Mesenteric fat pad (tissue), 1 donor: ENCODE measurements around the gene DCTN5. TPM values are rescaled to one million over a fixed set of nuclear protein-coding genes. Genes with fewer than 3 reads are reported as not detected.

Experiments used
- DNase-seq: peaks from one replicate; pipeline ENCODE4 v3.0.0-alpha.2; 2020; ENCODE audit warnings: low spot score
- total RNA-seq: library from RNA; stranded (reverse); fragmentation: NEBNext Ultra II Directional; extraction: Animal tissue kit (Norgen Biotek cat#: 25700); gene quantifications from one replicate; pipeline ENCODE4 v1.2.1, GENCODE V29; 2021
- donor health status: DM: yes; HTN: yes; CAD: no.

Gene DCTN5
- total RNA-seq, 1 donor from 2014 or later, result 57.6 TPM

GRCh38 chr16:23651943-23652468 lies 10.7 kb downstream of the DCTN5 start:
- DNase-seq, result no peak

GRCh38 chr16:23663918-23664317 lies 22.7 kb downstream of the DCTN5 start:
- DNase-seq, result no peak

- DNase-seq, result no peak
These were observed 25.5 kb downstream of the DCTN5 start for GRCh38 chr16:23666571-23667354.

GRCh38 chr16:23667355-23667659 lies 26.0 kb downstream of the DCTN5 start:
- DNase-seq, result no peak

GRCh38 chr16:23668225-23668624 lies 27.0 kb downstream of the DCTN5 start:
- DNase-seq, result no peak

DNA sequence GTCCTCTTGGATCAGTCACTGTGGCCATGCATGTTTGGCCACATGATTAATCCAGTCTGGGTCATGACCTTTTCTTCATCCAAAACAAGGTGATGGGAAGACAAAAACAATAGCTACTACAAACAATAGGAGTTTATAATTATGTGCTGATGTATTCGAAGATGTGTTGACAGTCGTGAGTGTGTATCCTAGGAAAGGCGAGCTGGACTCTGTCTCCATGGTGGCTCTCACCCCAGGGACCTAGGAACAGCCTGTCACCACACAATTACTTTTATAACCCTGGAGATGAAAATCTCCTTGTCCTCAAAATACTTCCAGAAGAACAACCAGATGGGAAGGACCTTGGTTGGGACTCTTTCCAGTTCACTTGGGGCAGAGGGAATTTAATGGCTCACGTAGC lies 27.6 kb downstream of the DCTN5 start:
- DNase-seq, result no peak

GRCh38 chr16:23670137-23670776 lies 29.0 kb downstream of the DCTN5 start:
- no peak for DNase-seq

DNA sequence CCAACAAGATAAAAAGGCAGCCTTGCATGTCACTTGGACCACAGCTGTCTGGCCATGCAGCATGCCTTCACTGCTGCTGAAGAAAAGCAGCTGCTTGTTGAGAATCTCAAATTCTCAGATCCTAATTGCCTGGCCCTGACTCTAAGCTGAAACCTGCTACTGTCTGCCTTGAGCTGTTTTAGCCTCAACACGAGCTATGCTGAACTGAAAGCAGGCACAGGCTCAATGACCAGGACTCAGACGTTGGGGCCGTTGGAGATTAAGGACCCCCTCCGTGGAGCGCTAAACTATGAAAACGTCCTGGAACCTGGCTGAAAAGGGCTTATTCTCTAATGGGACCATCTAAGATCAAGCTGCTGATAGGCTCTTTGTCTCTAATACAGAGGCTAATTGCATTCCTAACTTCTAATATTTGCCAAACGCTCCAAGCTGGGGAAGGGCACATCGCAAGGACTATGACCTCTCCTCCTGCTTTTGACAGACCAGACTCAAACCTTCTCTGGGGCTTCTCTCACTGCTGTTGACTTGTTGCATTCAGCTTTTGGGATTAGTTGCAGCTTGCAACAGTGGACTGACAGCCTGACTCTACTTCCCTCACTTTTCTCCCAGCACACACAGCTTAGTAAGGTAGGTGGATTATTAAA lies 32.8 kb downstream of the DCTN5 start:
- DNase-seq, result no peak

DNA sequence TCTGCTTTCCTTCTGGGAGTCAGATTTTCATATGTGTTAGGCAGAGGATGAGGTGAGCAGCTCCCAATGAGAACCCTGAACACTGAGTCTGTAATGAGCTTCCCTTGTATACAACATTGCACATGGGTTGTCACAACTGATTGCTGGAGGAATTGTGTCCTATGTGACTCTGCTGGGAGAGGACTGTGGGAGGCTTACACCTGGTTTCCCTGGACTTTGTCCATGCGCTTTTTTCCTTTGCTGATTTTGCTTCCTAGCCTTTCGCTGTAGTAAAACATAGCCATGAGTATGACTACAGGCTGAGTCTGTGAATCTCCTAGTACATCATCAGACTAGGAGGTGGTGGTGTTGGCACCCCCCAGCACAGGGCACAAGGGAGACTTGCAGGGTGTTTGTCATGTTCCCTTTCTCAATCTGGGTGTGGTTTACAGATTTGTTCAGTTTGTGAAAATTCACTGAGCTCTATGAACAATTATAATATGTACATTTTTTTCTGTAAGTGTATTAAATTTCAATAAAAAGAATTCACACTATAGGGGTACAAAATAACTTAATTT lies 35.7 kb downstream of the DCTN5 start:
- no peak for DNase-seq

DNA sequence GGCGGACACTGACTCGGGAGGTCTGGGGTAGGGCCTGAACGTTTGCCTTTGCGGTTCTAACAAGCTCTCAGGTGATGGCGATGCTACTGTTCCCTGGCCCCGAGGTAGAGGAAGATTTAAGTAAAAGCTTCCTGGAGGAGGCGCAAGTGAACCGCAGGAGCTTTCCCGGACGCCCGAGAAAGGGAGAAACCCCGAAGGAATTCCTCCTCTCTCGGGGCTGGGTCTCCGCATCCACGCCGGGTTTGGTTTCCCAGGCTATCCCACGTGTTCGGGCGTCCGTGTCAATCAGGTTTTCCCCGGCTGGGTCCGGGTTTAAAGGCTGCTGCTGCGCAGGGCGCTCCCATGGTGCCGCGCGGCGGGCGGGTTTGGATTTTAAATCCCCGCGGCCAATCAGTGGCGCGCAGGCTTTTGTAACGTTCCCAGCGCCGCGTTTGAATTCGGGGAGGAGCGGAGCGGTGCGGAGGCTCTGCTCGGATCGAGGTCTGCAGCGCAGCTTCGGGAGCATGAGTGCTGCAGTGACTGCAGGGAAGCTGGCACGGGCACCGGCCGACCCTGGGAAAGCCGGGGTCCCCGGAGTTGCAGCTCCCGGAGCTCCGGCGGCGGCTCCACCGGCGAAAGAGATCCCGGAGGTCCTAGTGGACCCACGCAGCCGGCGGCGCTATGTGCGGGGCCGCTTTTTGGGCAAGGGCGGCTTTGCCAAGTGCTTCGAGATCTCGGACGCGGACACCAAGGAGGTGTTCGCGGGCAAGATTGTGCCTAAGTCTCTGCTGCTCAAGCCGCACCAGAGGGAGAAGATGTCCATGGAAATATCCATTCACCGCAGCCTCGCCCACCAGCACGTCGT lies 37.4 kb downstream of the DCTN5 start, which contains the start of gene PLK1:
TSS of gene PLK1 (plus strand) at position 460 of the 844 bp plus-strand sequence. CDS start at position 504, 44 bp downstream.
- DNase-seq, result no peak

- no peak for DNase-seq
These were observed 38.2 kb downstream of the DCTN5 start for GRCh38 chr16:23679274-23679985.

- no peak for DNase-seq
These were observed 38.7 kb downstream of the DCTN5 start for GRCh38 chr16:23679986-23680336.

DNA sequence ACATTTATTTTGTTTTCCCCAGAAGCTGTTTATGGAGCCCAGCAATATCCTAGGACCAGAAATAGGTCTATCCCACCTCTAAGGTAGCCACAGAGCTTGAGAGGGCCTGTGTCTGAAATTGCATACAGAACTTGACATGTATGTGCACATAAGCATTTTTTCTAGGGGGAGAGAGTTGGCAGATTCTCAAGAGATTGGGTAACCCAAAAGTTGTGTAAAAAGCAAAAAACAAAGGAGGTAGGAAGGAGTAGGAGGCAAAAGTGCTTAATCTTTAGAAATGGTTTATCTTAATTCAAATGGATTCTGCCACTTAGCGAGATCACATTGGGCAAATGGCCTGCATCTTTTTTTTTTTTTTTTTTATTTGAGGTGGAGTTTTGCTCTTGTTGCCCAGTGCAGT lies 40.9 kb downstream of the DCTN5 start:
- DNase-seq, result no peak

GRCh38 chr16:23683487-23683886 lies 42.2 kb downstream of the DCTN5 start:
- DNase-seq, result no peak

DNA sequence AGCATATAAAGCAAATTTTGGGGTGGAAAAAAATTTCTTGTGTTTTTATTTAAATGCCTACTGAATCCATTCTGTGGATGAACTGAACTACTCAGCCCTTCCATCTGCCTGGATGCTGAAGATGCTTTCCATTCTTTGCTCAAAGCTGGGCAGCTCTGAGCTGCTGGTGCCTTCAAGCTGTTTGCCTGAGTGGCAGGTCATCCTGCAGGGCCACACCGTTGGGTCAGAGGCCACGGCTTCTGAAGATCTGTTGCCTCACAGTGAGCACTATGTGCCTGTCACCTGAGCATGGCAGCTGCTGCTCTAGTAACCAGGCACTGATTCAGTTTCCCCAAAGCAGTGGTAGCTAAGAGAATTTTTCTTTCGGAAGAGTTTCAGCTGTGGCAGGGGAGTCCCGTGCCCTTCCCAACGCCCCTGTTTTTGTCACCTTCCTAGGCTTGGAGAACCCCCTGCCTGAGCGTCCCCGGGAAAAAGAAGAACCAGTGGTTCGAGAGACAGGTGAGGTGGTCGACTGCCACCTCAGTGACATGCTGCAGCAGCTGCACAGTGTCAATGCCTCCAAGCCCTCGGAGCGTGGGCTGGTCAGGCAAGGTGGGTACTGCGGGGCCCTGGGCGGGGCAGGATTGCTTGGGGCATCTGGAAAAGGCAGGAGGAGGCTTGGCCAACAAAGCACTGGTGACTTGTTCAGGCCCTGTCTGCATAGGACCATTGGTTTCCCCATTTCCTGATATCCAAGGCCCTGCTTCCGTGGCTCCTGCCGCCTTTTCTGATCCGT lies 46.0 kb downstream of the DCTN5 start:
- DNase-seq, result no peak

GRCh38 chr16:23689442-23690187 lies 48.3 kb downstream of the DCTN5 start:
- DNase-seq, result no peak

GRCh38 chr16:23690771-23691482 lies 49.7 kb downstream of the DCTN5 start:
- DNase-seq, result no peak

DNA sequence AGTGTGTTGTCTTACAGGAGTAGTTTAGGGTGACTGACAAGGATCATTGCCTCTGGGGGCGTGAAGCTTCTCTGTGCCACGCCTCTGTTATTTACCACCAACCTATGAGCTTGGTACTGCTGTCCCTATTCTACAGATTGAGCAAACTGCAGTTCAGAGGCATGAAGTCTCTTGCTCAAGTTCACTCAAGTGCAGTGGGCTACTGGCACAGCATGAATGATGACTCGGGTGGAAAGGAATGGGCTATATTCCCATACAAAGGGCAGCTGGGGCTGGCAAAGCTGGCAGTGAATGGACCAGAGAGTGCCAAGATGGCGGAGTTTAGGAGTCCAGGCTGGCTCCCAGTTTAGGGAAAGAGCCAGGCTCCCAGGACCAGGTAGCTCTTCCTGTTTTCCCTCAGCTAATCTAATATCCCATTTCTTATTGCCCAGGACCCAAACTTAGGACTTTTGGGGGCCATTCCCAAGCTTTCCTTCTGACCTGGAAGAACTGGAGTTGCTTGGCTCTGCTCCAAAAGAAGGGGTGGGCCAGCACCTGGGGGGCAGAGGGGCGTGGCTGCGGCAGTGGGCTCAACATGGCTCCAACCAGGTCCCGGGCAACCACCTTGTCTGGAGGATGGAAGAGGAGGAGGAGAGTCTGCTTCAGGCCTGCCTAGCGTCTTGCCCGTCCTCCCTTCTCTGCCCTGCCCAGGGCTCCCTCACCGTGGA lies 50.4 kb downstream of the DCTN5 start:
- DNase-seq, result no peak
